PC-9 (cell line): ENCODE results near the gene PRSS33. TPM values are rescaled to one million over a fixed set of nuclear protein-coding genes. Genes with fewer than 3 reads are reported as not detected.
A peak's percentile ranks its signal among the peaks of the same experiment; 100 is the strongest.

Experiments used
- BruUV-seq: library from RNA; stranded (reverse); fragments of 400-500 nt; replicated peaks from 2 replicates; lab custom pipeline; 2021; lab: Mats Ljungman, UMichigan
- CTCF ChIA-PET: fragments of 300-600 bp; sonication (Branson Sonifier 250); formaldehyde crosslinking; loops from one replicate; lab custom pipeline; 2022; ENCODE audit warnings: antibody characterized with exemption; lab: Charles Lee
- POLR2A ChIA-PET: fragments of 300-600 bp; sonication (Branson Sonifier 250); formaldehyde crosslinking; loops from one replicate; lab custom pipeline; 2022; ENCODE audit warnings: antibody characterized with exemption; ENCODE audit not compliant: unreplicated experiment; lab: Charles Lee
- DNase-seq, 2 experiments: peaks; one replicate each; pipeline versions ENCODE4 v3.0.0 to v3.0.0-alpha.2; 2015 to 2022; ENCODE audit warnings: mixed read lengths in 1 of 2
- H2AFZ ChIP-seq: fragments of 200-600 bp; sonication (generic); 2 replicates; pipeline ENCODE4 v1.8.1; 2017; ENCODE audit warnings: antibody characterized with exemption
- H3F3A ChIP-seq: fragments of 200-600 bp; sonication (generic); 2 replicates; pipeline ENCODE4 v1.8.1; 2017; ENCODE audit warnings: antibody characterized with exemption, mild to moderate bottlenecking, low read depth; ENCODE audit not compliant: insufficient read depth
- H3K27ac ChIP-seq: fragments of 200-600 bp; sonication (generic); 2 replicates; pipeline ENCODE4 v1.6.1; 2016; ENCODE audit warnings: mixed run types
- H3K27me3 ChIP-seq: fragments of 200-600 bp; sonication (generic); 2 replicates; pipeline ENCODE4 v1.6.1; 2016; ENCODE audit warnings: low read depth, mixed run types; ENCODE audit not compliant: insufficient read depth
- H3K36me3 ChIP-seq: fragments of 200-600 bp; sonication (generic); 2 replicates; pipeline ENCODE4 v1.6.1; 2016; ENCODE audit warnings: low read depth, mixed run types
- H3K4me1 ChIP-seq: fragments of 200-600 bp; sonication (generic); replicated peaks from 2 replicates; pipeline ENCODE4 v1.6.1; 2016; ENCODE audit warnings: mixed run types; ENCODE audit not compliant: insufficient read depth
- H3K4me2 ChIP-seq: fragments of 200-600 bp; sonication (generic); 2 replicates; pipeline ENCODE4 v1.6.1; 2017; ENCODE audit warnings: mixed run types
- H3K4me3 ChIP-seq: fragments of 200-600 bp; sonication (generic); 2 replicates; pipeline ENCODE4 v1.6.1; 2016; ENCODE audit warnings: mixed run types
- H3K79me2 ChIP-seq: fragments of 200-600 bp; sonication (generic); 2 replicates; pipeline ENCODE4 v1.6.1; 2017; ENCODE audit warnings: low read depth, mixed run types
- H3K9me2 ChIP-seq: fragments of 200-600 bp; sonication (generic); 2 replicates; pipeline ENCODE4 v1.8.1; 2017; ENCODE audit warnings: mild to moderate bottlenecking; ENCODE audit not compliant: insufficient read depth
- H3K9me3 ChIP-seq: fragments of 200-600 bp; sonication (generic); 2 replicates; pipeline ENCODE4 v1.8.1; 2016; ENCODE audit warnings: low read depth; ENCODE audit not compliant: insufficient read depth
- H4K20me1 ChIP-seq: fragments of 200-600 bp; sonication (generic); 2 replicates; pipeline ENCODE4 v1.8.1; 2017; ENCODE audit not compliant: insufficient read depth
- CTCF ChIP-seq: fragments of 200-600 bp; sonication (generic); conservative IDR thresholded peaks from 2 replicates; pipeline ENCODE4 v1.6.1; 2017; ENCODE audit warnings: mixed run types, antibody characterized with exemption, mild to moderate bottlenecking, moderate library complexity
- EZH2 ChIP-seq: fragments of 200-600 bp; sonication (generic); IDR thresholded peaks from 2 replicates; pipeline ENCODE4 v1.8.0; 2017; ENCODE audit warnings: antibody characterized with exemption, low read depth
- intact Hi-C: fragments of 100-400 bp; cut with micrococcal nuclease; formaldehyde crosslinking; loops from one replicate; pipeline ENCODE4 v1.10.0; 2022; ENCODE audit not compliant: unreplicated experiment
- total RNA-seq: library from RNA; stranded (reverse); gene quantifications from 2 replicates; pipeline ENCODE4 v1.2.3, GENCODE V29; 2021

The PRSS33 gene
- total RNA-seq, 1 experiment from 2014 or later = 0.33 TPM

- Histone ChIP-seq H3K9me2 (no peaks in the 10 kb centered on the region), H3K9me3 (no peaks in the 10 kb centered on the region), H3K4me2 (no peak overlapping the region), H3K79me2 (0 out of 2 replicates have a peak, but pooled peaks cover 11% of the 10 kb centered on the region), H3K27me3 (0 out of 2 replicates have a peak, but pooled peaks cover 3% of the 10 kb centered on the region), H3K4me3 (no peak overlapping the region), H3K27ac (no peak overlapping the region), H3F3A (peaks cover 9% of the 10 kb centered on the region; the same call in 1 of the 2 replicates), H3K4me1 (peaks cover 20% of the 10 kb centered on the region), H2AFZ (no peak overlapping the region), H4K20me1 (no peaks in the 10 kb centered on the region), H3K36me3 (no peaks in the 10 kb centered on the region)
- TF ChIP-seq CTCF (no peak), EZH2 (no peak)
- POLR2A ChIA-PET = interaction anchor here (0.6 to 0.7 kb wide), 3 partner anchors 11 to 121 kb away, joined by 3 to 8 read pairs (median 4); no protein-coding TSS in a partner anchor
- CTCF ChIA-PET = no interaction called here
- DNase-seq = peak in 1 of 2 experiments; percentile 25
- no TSS peak for BruUV-seq
- intact Hi-C loops = no loop called here
Observed at GRCh38 chr16:2811703-2812471, 24.5 kb upstream of the PRSS33 start.

GRCh38 chr16:2810651-2811050 lies 23.3 kb upstream of the PRSS33 start:
- Histone ChIP-seq H3K4me1 (peaks cover 9% of the 10 kb centered on the region; the same call in 1 of the 2 replicates), H3K4me3 (no peak overlapping the region), H3K9me3 (no peaks in the 10 kb centered on the region), H3F3A (peaks cover 7% of the 10 kb centered on the region; the same call in 1 of the 2 replicates), H3K36me3 (no peaks in the 10 kb centered on the region), H4K20me1 (no peaks in the 10 kb centered on the region), H3K9me2 (no peaks in the 10 kb centered on the region), H3K27ac (no peak overlapping the region), H2AFZ (no peak overlapping the region), H3K4me2 (no peak overlapping the region), H3K27me3 (0 out of 2 replicates have a peak, but pooled peaks cover 3% of the 10 kb centered on the region), H3K79me2 (no peaks in the 10 kb centered on the region)
- TF ChIP-seq EZH2 (no peak), CTCF (no peak)
- ChIA-PET CTCF (no interaction called here), POLR2A (interaction anchor here (0.6 kb wide), 1 partner anchor 44 kb away, joined by 4 read pairs; no protein-coding TSS in a partner anchor)
- no TSS peak for BruUV-seq
- intact Hi-C loops = no loop called here
- no peak for DNase-seq

GRCh38 chr16:2809149-2809760 lies 21.9 kb upstream of the PRSS33 start:
- H3K9me3 ChIP-seq = no peaks in the 10 kb centered on the region
- H3K27me3 ChIP-seq = 0 out of 2 replicates have a peak, but pooled peaks cover 3% of the 10 kb centered on the region
- no peak for TF ChIP-seq EZH2
- no peak for TF ChIP-seq CTCF
- H3K4me1 ChIP-seq = peaks cover 9% of the 10 kb centered on the region; the same call in 1 of the 2 replicates
- ChIA-PET CTCF (interaction anchor here (0.7 kb wide), 1 partner anchor 296 kb away, joined by 5 read pairs; no protein-coding TSS in a partner anchor), POLR2A (no interaction called here)
- no peak overlapping the region for H3K27ac ChIP-seq
- H3K4me2 ChIP-seq = no peak overlapping the region
- H3K9me2 ChIP-seq = no peaks in the 10 kb centered on the region
- no peaks in the 10 kb centered on the region for H3K36me3 ChIP-seq
- intact Hi-C loops = no loop called here
- BruUV-seq = no TSS peak
- no peaks in the 10 kb centered on the region for H4K20me1 ChIP-seq
- H3F3A ChIP-seq = 0 out of 2 replicates have a peak, but pooled peaks cover 3% of the 10 kb centered on the region
- H2AFZ ChIP-seq = no peak overlapping the region
- no peak for DNase-seq
- no peak overlapping the region for H3K4me3 ChIP-seq
- H3K79me2 ChIP-seq = no peaks in the 10 kb centered on the region
